Neural cell (in vitro differentiated cells): ENCODE results near the gene PIANP. TPM values are rescaled to one million over a fixed set of nuclear protein-coding genes. Genes with fewer than 3 reads are reported as not detected.

Experiments used
- H2AFZ ChIP-seq: fragments of 200-600, 300-800 bp; sonication (generic), shearing (Covaris generic); 2 replicates; pipeline ENCODE4 v1.6.0; 2014; ENCODE audit warnings: low read depth, mild to moderate bottlenecking, antibody characterized with exemption, low read length, moderate library complexity
- H3F3A ChIP-seq: fragments of 200-600 bp; shearing (Covaris generic); 2 replicates; pipeline ENCODE4 v1.6.1; 2016; ENCODE audit warnings: mild to moderate bottlenecking, moderate library complexity, mixed read lengths, antibody characterized with exemption, low read length; ENCODE audit not compliant: insufficient read depth, poor library complexity, severe bottlenecking
- H3K27ac ChIP-seq: fragments of 200-600, 300-800 bp; sonication (generic), shearing (Covaris generic); 2 replicates; pipeline ENCODE4 v1.5.1; 2014; ENCODE audit warnings: mild to moderate bottlenecking, low read length, moderate library complexity
- H3K27me3 ChIP-seq: fragments of 300-800, 200-600 bp; sonication (generic), shearing (Covaris generic); 2 replicates; pipeline ENCODE4 v1.6.0; 2014; ENCODE audit warnings: mild to moderate bottlenecking, low read depth, low read length, moderate library complexity; ENCODE audit not compliant: insufficient read depth
- H3K36me3 ChIP-seq: fragments of 300-800, 200-600 bp; sonication (generic), shearing (Covaris generic); 2 replicates; pipeline ENCODE4 v1.5.1; 2014; ENCODE audit warnings: mild to moderate bottlenecking, antibody characterized with exemption, low read length, moderate library complexity; ENCODE audit not compliant: insufficient read depth
- H3K4me2 ChIP-seq: fragments of 300-800, 200-600 bp; sonication (generic), shearing (Covaris generic); 2 replicates; pipeline ENCODE4 v1.6.0; 2014; ENCODE audit warnings: mild to moderate bottlenecking, low read length
- H3K4me3 ChIP-seq: fragments of 300-800, 200-600 bp; sonication (generic), shearing (Covaris generic); 2 replicates; pipeline ENCODE4 v1.5.1; 2014; ENCODE audit warnings: mild to moderate bottlenecking, low read length, moderate library complexity
- H3K79me2 ChIP-seq: fragments of 200-600 bp; shearing (Covaris generic); replicated peaks from 2 replicates; pipeline ENCODE4 v1.6.0; 2014; ENCODE audit warnings: mild to moderate bottlenecking, low read length, moderate library complexity; ENCODE audit not compliant: insufficient read depth
- H3K9ac ChIP-seq: fragments of 300-800, 200-600 bp; sonication (generic), shearing (Covaris generic); 2 replicates; pipeline ENCODE4 v1.6.1; 2016; ENCODE audit warnings: mild to moderate bottlenecking, low read length, mixed read lengths
- H3K9me2 ChIP-seq: fragments of 200-600 bp; shearing (Covaris generic); 2 replicates; pipeline ENCODE4 v1.6.1; 2016; ENCODE audit warnings: mild to moderate bottlenecking, low read length, mixed read lengths; ENCODE audit not compliant: insufficient read depth
- H3K9me3 ChIP-seq: fragments of 200-600, 300-800 bp; sonication (generic), shearing (Covaris generic); 2 replicates; pipeline ENCODE4 v1.6.1; 2016; ENCODE audit warnings: mild to moderate bottlenecking, mixed run types, low read length, moderate library complexity, mixed read lengths
- H4K20me1 ChIP-seq: fragments of 200-600 bp; shearing (Covaris generic); 2 replicates; pipeline ENCODE4 v1.6.1; 2016; ENCODE audit warnings: mild to moderate bottlenecking, mixed run types; ENCODE audit not compliant: insufficient read depth
- CTCF ChIP-seq: fragments of 450-650 bp; IDR thresholded peaks from 2 replicates; pipeline ENCODE4 v1.5.1; 2014; ENCODE audit warnings: antibody characterized with exemption, mild to moderate bottlenecking, moderate library complexity; ENCODE audit not compliant: poor library complexity, severe bottlenecking
- EP300 ChIP-seq: fragments of 450-650 bp; conservative IDR thresholded peaks from 2 replicates; pipeline ENCODE4 v1.6.1; 2014; ENCODE audit warnings: antibody characterized with exemption, mild to moderate bottlenecking, moderate library complexity; ENCODE audit not compliant: poor library complexity, severe bottlenecking
- EZH2 ChIP-seq: fragments of 200-600, 300-800 bp; shearing (Covaris generic), sonication (generic); IDR thresholded peaks from 2 replicates; pipeline ENCODE4 v1.6.1; 2014; ENCODE audit warnings: antibody characterized with exemption, low read length, borderline replicate concordance, mild to moderate bottlenecking; ENCODE audit not compliant: insufficient read depth, poor library complexity, severe bottlenecking
- MXI1 ChIP-seq: fragments of 450-650 bp; conservative IDR thresholded peaks from 2 replicates; pipeline ENCODE4 v1.6.1; 2014; ENCODE audit warnings: antibody characterized with exemption, mild to moderate bottlenecking; ENCODE audit not compliant: poor library complexity, severe bottlenecking
- POLR2AphosphoS5 ChIP-seq: IDR thresholded peaks from 2 replicates; pipeline ENCODE4 v1.6.1; 2012
- RAD21 ChIP-seq: fragments of 450-650 bp; conservative IDR thresholded peaks from 2 replicates; pipeline ENCODE4 v1.6.1; 2014; ENCODE audit warnings: antibody characterized with exemption, mild to moderate bottlenecking, moderate library complexity
- SMC3 ChIP-seq: fragments of 450-650 bp; conservative IDR thresholded peaks from 2 replicates; pipeline ENCODE4 v1.6.1; 2014; ENCODE audit warnings: antibody characterized with exemption, mild to moderate bottlenecking, moderate library complexity; ENCODE audit not compliant: poor library complexity
- TAF1 ChIP-seq: IDR thresholded peaks from 2 replicates; pipeline ENCODE4 v1.6.1; 2012; ENCODE audit warnings: low read depth
- polyA plus RNA-seq: library from polyadenylated mRNA; depleted of rRNA; stranded (reverse); fragments of >200 nt; gene quantifications from 2 replicates; pipeline ENCODE4 v1.2.3, GENCODE V29; 2014
- TF ChIP-seq, protein P1 (sequence below): IDR thresholded peaks from 2 replicates; pipeline ENCODE4 v1.6.1; 2012; ENCODE audit warnings: borderline replicate concordance

Gene PIANP
- polyA plus RNA-seq, 1 donor from 2014 or later = 4.4 TPM

GRCh38 chr12:6693832-6694355 lies 6.7 kb downstream of the PIANP start:
- Histone ChIP-seq H3K36me3 (no peaks in the 10 kb centered on the region), H3K27ac (no peak overlapping the region), H3K9me3 (no peaks in the 10 kb centered on the region), H3K4me2 (no peak overlapping the region), H4K20me1 (no peaks in the 10 kb centered on the region), H3K9ac (no peak overlapping the region), H3K79me2 (peaks cover 9% of the 10 kb centered on the region), H3K4me3 (no peak overlapping the region), H3K9me2 (no peaks in the 10 kb centered on the region), H3F3A (no peaks in the 10 kb centered on the region), H3K27me3 (no peaks in the 10 kb centered on the region), H2AFZ (no peak overlapping the region)
- TF ChIP-seq EP300 (no peak), MXI1 (no peak), SMC3 (no peak), EZH2 (no peak), TAF1 (no peak)
- TF ChIP-seq, protein P1, sequence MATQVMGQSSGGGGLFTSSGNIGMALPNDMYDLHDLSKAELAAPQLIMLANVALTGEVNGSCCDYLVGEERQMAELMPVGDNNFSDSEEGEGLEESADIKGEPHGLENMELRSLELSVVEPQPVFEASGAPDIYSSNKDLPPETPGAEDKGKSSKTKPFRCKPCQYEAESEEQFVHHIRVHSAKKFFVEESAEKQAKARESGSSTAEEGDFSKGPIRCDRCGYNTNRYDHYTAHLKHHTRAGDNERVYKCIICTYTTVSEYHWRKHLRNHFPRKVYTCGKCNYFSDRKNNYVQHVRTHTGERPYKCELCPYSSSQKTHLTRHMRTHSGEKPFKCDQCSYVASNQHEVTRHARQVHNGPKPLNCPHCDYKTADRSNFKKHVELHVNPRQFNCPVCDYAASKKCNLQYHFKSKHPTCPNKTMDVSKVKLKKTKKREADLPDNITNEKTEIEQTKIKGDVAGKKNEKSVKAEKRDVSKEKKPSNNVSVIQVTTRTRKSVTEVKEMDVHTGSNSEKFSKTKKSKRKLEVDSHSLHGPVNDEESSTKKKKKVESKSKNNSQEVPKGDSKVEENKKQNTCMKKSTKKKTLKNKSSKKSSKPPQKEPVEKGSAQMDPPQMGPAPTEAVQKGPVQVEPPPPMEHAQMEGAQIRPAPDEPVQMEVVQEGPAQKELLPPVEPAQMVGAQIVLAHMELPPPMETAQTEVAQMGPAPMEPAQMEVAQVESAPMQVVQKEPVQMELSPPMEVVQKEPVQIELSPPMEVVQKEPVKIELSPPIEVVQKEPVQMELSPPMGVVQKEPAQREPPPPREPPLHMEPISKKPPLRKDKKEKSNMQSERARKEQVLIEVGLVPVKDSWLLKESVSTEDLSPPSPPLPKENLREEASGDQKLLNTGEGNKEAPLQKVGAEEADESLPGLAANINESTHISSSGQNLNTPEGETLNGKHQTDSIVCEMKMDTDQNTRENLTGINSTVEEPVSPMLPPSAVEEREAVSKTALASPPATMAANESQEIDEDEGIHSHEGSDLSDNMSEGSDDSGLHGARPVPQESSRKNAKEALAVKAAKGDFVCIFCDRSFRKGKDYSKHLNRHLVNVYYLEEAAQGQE = no peak

DNA sequence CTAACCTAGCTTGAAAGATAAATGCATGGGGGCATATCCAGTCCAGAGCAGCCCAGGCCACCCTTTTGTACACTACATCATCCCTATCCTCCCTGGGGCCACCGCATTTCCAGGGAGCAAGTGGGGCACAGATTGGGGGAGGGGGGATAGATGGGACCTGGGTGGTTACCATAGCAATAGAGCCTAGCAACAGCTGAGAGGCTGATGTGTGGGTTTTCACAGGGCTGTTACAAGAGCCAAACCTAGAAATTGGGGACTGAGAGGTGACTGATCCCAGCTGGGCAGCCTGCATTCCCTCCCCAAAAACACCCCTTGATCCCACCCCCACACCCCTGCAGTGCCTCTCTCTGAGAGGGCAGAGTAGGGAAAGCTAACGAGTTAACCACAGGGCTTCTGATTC lies 7.7 kb downstream of the PIANP start:
- Histone ChIP-seq H4K20me1 (no peaks in the 10 kb centered on the region), H3K4me2 (no peak overlapping the region), H3K27me3 (no peaks in the 10 kb centered on the region), H3K4me3 (no peak overlapping the region), H2AFZ (no peak overlapping the region), H3F3A (no peaks in the 10 kb centered on the region), H3K27ac (no peak overlapping the region), H3K36me3 (no peaks in the 10 kb centered on the region), H3K9ac (no peak overlapping the region), H3K9me3 (no peaks in the 10 kb centered on the region), H3K9me2 (no peaks in the 10 kb centered on the region), H3K79me2 (peaks cover 19% of the 10 kb centered on the region)
- no peak for TF ChIP-seq POLR2AphosphoS5
- no peak for TF ChIP-seq EZH2
- TF ChIP-seq CTCF = no peak
- TF ChIP-seq SMC3 = no peak

DNA sequence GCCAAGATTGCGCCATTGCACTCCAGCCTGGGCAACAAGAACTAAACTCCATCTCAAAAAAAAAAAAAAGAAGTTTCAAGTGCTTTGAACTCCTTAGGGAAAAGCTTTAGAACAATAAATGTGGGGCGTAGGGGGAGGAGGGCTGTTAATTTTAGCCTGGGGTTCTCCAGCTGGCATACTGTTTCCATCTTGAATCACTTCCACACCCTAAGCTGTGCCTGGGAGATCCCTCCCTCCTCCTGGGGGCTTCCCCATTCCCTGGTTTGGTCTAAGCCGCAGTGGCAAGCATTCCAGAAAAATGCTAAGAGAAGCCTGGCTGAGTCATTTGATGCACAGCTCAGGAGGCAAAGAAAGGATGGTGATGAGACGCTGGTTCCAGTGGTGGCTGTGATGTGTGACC lies 9.1 kb downstream of the PIANP start:
- TF ChIP-seq CTCF = no peak
- TF ChIP-seq EP300 = no peak
- no peak for TF ChIP-seq POLR2AphosphoS5
- no peak for TF ChIP-seq RAD21
- TF ChIP-seq, protein P1 = no peak
- no peak for TF ChIP-seq SMC3
- TF ChIP-seq EZH2 = no peak
- TF ChIP-seq TAF1 = no peak
- TF ChIP-seq MXI1 = no peak
- Histone ChIP-seq H3K79me2 (peaks cover 33% of the 10 kb centered on the region), H3K9me3 (no peaks in the 10 kb centered on the region), H3K4me2 (no peak overlapping the region), H3K36me3 (no peaks in the 10 kb centered on the region), H3K27me3 (no peaks in the 10 kb centered on the region), H3K27ac (no peak overlapping the region), H3F3A (no peaks in the 10 kb centered on the region), H4K20me1 (no peaks in the 10 kb centered on the region), H3K4me3 (no peak overlapping the region), H3K9me2 (no peaks in the 10 kb centered on the region), H2AFZ (no peak overlapping the region), H3K9ac (no peak overlapping the region)
